ENCODE data around the gene JAK3.
A peak's percentile ranks its signal among the peaks of the same experiment; 100 is the strongest.
"Not testable (repeated sequence)": the region's sequence is repeated elsewhere in the genome, so short reads cannot be mapped to it uniquely, and the experiment has no call there.

JAK3 gene

DNA sequence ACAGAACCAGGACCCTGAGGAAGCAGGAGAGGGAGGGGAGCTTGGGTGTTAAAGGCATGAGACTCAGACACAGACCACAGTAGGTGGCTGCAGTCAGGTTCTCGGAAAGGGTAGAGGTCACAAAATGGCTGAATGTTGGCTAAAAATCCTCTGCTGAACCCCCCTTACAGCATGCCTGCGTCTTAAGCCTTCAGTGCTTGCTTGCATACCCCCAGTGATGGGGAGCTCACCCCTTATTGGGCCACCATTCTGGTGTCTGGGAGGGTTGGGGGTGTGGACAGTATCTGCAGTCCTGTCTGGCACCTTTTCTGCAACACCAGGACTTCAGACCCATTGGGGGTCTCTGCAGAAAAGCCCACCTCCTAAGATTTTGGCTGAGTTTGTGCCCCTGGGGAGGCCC lies 67.0 kb downstream of the JAK3 start:
- Histone ChIP-seq H3K27ac (no peak overlapping the region), H3K4me1 (peaks cover 19 to 32% (median 26%) of the 10 kb centered on the region in 10 experiments), H3K4me2 (no peak overlapping the region), H3K27me3 (no peaks in the 10 kb centered on the region), H3K36me3 (peaks cover 37 to 77% (median 66%) of the 10 kb centered on the region in 11 experiments), H4K20me1 (peaks cover 0 to 40% (median 7%) of the 10 kb centered on the region in 11 experiments; a peak in 13 of 22 replicates), H3K4me3 (no peak overlapping the region), H3K9me3 (replicated peaks in 1 of 11) (0 out of 22 replicates have a peak, but pooled peaks cover 0 to 7% (median 0%) of the 10 kb centered on the region in 11 experiments), H3K9ac (no peak overlapping the region)
- no peak for TF ChIP-seq Cebpa-rat (IDR thresholded peaks at IDR 0.05)

DNA sequence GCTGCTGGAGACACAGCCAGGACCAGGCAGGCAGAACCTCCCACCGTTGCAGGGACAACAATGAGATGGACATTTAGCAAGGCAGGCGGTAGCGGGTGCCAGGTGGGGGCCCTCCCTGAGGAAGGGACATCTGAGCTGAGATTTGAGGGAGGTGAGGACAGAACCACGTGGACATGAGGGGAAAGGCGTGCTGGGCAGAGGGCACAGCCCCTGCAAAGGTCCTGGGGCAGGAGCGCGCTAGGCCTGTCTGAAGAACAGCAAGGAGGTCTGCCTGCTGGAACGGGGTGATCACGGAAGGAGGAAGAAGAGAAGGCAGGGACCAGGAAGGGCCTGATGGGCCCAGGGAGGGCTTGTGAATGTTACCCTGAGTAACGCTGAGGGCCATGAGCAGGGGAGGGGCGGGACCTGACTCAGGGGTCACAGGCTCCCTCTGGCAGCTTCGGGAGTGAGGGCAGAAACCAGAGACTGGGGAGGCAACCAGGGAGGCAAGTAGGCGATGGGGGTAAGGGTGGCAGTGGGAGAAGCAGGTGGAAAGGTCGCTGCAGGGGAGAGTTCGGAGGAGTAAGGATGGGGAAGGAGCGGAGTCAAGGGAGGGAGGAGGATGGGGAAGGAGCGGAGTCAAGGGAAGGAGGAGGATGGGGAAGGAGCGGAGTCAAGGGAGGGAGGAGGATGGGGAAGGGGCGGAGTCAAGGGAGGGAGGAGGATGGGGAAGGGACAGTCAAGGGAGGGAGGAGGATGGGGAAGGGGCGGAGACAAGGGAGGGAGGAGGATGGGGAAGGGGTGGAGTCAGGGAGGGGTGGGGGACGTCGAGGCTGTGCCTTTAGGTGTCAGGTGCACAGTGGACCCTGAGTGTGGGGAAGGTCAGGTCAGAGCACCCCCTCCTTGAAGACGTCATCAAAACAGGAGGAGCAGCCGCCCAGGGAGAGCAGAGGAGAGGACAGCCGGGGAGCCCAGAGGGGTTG lies 68.5 kb downstream of the JAK3 start:
- Histone ChIP-seq H4K20me1 (peaks cover 0 to 50% (median 9%) of the 10 kb centered on the region in 11 experiments; a peak in 11 of 22 replicates), H3K4me3 (no peak overlapping the region), H3K4me2 (peak overlapping the region in 10 of 11 experiments; percentile 11 to 66 (median 44); a peak in 14 of 22 replicates), H3K9ac (peak overlapping the region in 1 of 11 experiments; percentile 4; a peak in 1 of 22 replicates), H3K9me3 (replicated peaks in 1 of 11) (0 out of 22 replicates have a peak, but pooled peaks cover 0 to 7% (median 0%) of the 10 kb centered on the region in 11 experiments), H3K27me3 (no peaks in the 10 kb centered on the region), H3K36me3 (peaks cover 40 to 78% (median 64%) of the 10 kb centered on the region in 11 experiments), H3K27ac (peak overlapping the region in 6 of 11 experiments; percentile 3 to 32 (median 19); a peak in 7 of 22 replicates), H3K4me1 (peaks cover 20 to 34% (median 27%) of the 10 kb centered on the region in 10 experiments)
- no peak for TF ChIP-seq Cebpa-rat (IDR thresholded peaks at IDR 0.05)

DNA sequence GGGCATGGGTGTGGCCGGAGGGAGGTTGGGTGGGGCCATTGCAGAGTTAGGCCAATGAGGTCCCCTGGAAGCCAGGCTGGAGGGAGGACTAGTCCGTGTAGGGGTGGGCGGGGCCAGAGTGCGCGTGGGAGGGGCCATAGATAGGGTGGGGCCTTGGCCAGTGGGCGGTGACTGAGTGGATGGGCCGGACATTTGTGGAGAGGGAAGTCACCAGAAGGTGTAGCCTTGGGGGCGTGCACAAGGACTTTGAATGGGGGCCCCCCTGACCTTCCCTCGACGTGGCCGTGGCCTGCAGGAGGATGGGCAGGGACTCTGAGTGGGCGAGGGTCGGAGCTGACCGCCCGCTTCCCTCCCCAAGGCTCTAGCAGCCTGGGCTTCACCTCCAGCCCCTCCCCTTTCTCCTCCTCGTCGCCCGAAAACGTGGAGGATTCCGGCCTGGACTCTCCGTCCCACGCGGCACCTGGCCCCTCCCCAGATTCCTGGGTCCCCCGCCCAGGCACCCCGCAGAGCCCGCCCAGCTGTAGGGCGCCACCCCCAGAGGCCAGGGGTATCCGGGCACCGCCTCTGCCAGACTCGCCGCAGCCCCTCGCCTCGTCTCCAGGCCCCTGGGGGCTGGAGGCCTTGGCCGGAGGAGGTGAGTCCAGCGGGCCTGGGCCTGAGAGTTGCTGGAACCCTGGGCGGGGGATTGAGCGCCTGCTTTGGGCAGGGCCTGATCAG lies 69.4 kb downstream of the JAK3 start:
- Histone ChIP-seq H3K9me3 (replicated peaks in 1 of 11) (0 out of 22 replicates have a peak, but pooled peaks cover 0 to 7% (median 0%) of the 10 kb centered on the region in 11 experiments), H3K4me3 (no peak overlapping the region), H3K4me2 (peak overlapping the region in 10 of 11 experiments; percentile 11 to 66 (median 44); a peak in 12 of 22 replicates), H3K4me1 (peaks cover 20 to 34% (median 25%) of the 10 kb centered on the region in 10 experiments), H3K27ac (peak overlapping the region in 6 of 11 experiments; percentile 3 to 30 (median 19); a peak in 4 of 22 replicates), H3K9ac (0 out of 22 replicates have a peak overlapping the region, but pooled peaks of 1 of the 11 experiments have one; percentile 4), H4K20me1 (peaks cover 0 to 52% (median 9%) of the 10 kb centered on the region in 11 experiments; a peak in 10 of 22 replicates), H3K27me3 (no peaks in the 10 kb centered on the region), H3K36me3 (peaks cover 34 to 78% (median 61%) of the 10 kb centered on the region in 11 experiments)
- TF ChIP-seq Cebpa-rat (IDR thresholded peaks at IDR 0.05) = no peak

- not testable (repeated sequence) for H3K27ac ChIP-seq; H3K4me3 ChIP-seq; H3K4me2 ChIP-seq; H3K9me3 ChIP-seq (replicated peaks in 1 of 11); H3K9ac ChIP-seq; H3K27me3 ChIP-seq
- Histone ChIP-seq H3K36me3 (peaks cover 35 to 79% (median 61%) of the 10 kb centered on the region in 11 experiments), H4K20me1 (peaks cover 0 to 58% (median 9%) of the 10 kb centered on the region in 11 experiments; a peak in 10 of 22 replicates), H3K4me1 (peaks cover 20 to 34% (median 25%) of the 10 kb centered on the region in 10 experiments)
These were observed 69.9 kb downstream of the JAK3 start for GRCh38 chr19:17777840-17778239.

GRCh38 chr19:17775991-17776803 lies 71.6 kb downstream of the JAK3 start:
- no peak for TF ChIP-seq Cebpa-rat (IDR thresholded peaks at IDR 0.05)
- peaks cover 0 to 62% (median 9%) of the 10 kb centered on the region in 11 experiments; a peak in 10 of 22 replicates for H4K20me1 ChIP-seq
- peaks cover 20 to 34% (median 25%) of the 10 kb centered on the region in 10 experiments for H3K4me1 ChIP-seq
- peak overlapping the region; percentile 11 to 44 (median 22); a peak in 13 of 22 replicates for H3K9ac ChIP-seq
- peaks cover 36 to 79% (median 60%) of the 10 kb centered on the region in 11 experiments for H3K36me3 ChIP-seq
- no peaks in the 10 kb centered on the region for H3K9me3 ChIP-seq (replicated peaks in 1 of 11)
- H3K27ac ChIP-seq = peak overlapping the region in 8 of 11 experiments; percentile 1 to 48 (median 30); a peak in 8 of 22 replicates
- H3K4me2 ChIP-seq = peak overlapping the region in 9 of 11 experiments; percentile 26 to 58 (median 48); a peak in 14 of 22 replicates
- no peaks in the 10 kb centered on the region for H3K27me3 ChIP-seq
- H3K4me3 ChIP-seq = no peak overlapping the region

DNA sequence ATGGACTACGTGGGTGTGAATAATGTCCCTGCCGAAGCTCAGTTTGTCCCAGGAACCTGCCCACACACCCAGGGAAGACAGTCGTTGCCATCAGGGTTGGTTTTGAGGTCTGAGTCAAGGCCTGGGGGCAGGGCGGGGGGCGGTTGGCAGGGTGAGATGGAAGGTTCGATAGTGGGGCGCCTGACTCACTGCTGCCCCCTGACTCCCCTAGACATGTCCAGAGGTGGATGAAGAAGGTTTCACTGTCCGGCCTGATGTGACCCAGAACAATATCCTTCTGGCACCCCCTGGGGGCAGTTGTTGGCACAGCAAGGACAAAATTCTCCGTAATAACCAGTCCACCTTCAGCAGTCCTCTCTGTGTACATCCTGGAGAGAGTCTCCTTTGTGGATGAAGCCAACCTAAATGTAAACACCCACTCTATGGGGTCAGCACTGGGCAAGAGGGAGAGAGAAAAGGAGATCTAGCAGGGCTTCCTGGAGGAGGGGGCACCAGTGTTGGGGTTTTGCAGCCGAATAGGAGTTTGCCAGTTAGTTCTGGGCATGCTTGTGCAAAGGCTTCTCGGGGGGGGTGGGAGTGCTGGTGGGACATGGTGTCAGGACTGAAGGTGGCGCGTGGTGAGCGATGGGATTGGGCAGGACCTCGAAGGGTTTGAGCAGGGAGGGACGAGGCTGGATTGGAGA lies 72.4 kb downstream of the JAK3 start:
- H3K27me3 ChIP-seq = no peaks in the 10 kb centered on the region

More for the DNA sequence above, 72.4 kb downstream of the JAK3 start:
- H3K4me1 ChIP-seq = peaks cover 20 to 34% (median 25%) of the 10 kb centered on the region in 10 experiments
- no peak overlapping the region for H3K4me3 ChIP-seq
- 0 out of 22 replicates have a peak overlapping the region, but pooled peaks of 2 of the 11 experiments have one; percentile 5 to 47 for H3K27ac ChIP-seq
- no peaks in the 10 kb centered on the region for H3K9me3 ChIP-seq (replicated peaks in 1 of 11)
- H3K36me3 ChIP-seq = peaks cover 44 to 79% (median 63%) of the 10 kb centered on the region in 11 experiments
- H4K20me1 ChIP-seq = peaks cover 0 to 56% (median 9%) of the 10 kb centered on the region in 11 experiments; a peak in 10 of 22 replicates
- no peak for TF ChIP-seq Cebpa-rat (IDR thresholded peaks at IDR 0.05)
- H3K4me2 ChIP-seq = 0 out of 22 replicates have a peak overlapping the region, but pooled peaks of 1 of the 11 experiments have one; percentile 29
- peak overlapping the region in 2 of 11 experiments; percentile 33 to 37; a peak in 1 of 22 replicates for H3K9ac ChIP-seq

Data from BLaER1 treated with 17β-estradiol and CSF1 and Interleukin-3, amounts not matched to agents 10 nM and 100 nM (cell line).